Psoas muscle (tissue), 8 donors: ENCODE data around the gene CDK5. TPM values are rescaled to one million over a fixed set of nuclear protein-coding genes. Genes with fewer than 3 reads are reported as not detected.

Experiments used
- ATAC-seq, 4 donors: fragments of 200-7000 bp; cut with Tn5 transposase; one replicate each; pipeline ENCODE4 v1.9.1; 2020; ENCODE audit warnings: moderate library complexity in 3 of 4, mild to moderate bottlenecking in 2 of 4
- DNase-seq, 2 donors: peaks; one replicate each; pipeline ENCODE4 v3.0.0-alpha.2; 2020
- H3K27ac ChIP-seq: fragments of 200-600 bp; one replicate; pipeline ENCODE4 v1.8.0; 2022
- H3K27me3 ChIP-seq, 3 donors: fragments of 200-600 bp in 1 of 3; one replicate each; pipeline versions ENCODE4 v1.6.1 to v1.8.0; 2013 to 2022; ENCODE audit warnings: low read length in 2 of 3, mild to moderate bottlenecking in 2 of 3, moderate library complexity in 1 of 3; ENCODE audit not compliant: insufficient read depth in 3 of 3
- H3K36me3 ChIP-seq, 2 donors: fragments of 200-600 bp in 1 of 2; one replicate each; pipeline versions ENCODE4 v1.6.1 to v1.8.0; 2013 to 2022; ENCODE audit warnings: low read depth in 1 of 2, mild to moderate bottlenecking in 1 of 2, moderate library complexity in 1 of 2; ENCODE audit not compliant: insufficient read depth in 1 of 2
- H3K4me1 ChIP-seq: fragments of 200-600 bp; one replicate; pipeline ENCODE4 v1.8.0; 2022
- H3K4me3 ChIP-seq: fragments of 200-600 bp; one replicate; pipeline ENCODE4 v1.8.0; 2022; ENCODE audit warnings: mild to moderate bottlenecking
- H3K9me3 ChIP-seq: fragments of 200-600 bp; one replicate; pipeline ENCODE4 v1.8.0; 2022
- WGBS, 3 donors: extraction: QIAGEN DNeasy Blood & Tissue Kit; methylation state at CpG; one replicate each; pipeline versions ENCODE4 v1.1.6 to v1.1.7; 2013; 5-methylcytosine and 5-hydroxymethylcytosine counted together
- intact Hi-C, 2 donors: fragments of 100-400 bp; cut with DNase I; formaldehyde crosslinking; loops; one replicate each; pipeline versions ENCODE4 v1.11.0 to v1.14.2; 2022
- polyA plus RNA-seq, 3 donors: library from polyadenylated mRNA; stranded (reverse); fragments of 200-250 nt; gene quantifications; one replicate each; pipeline ENCODE4 v1.2.3, GENCODE V29; 2013
- total RNA-seq, 4 donors: library from RNA; stranded (reverse); fragmentation: NEBNext Ultra II Directional in 2 of 4; extraction: Animal tissue kit (Norgen Biotek cat#: 25700) in 2 of 4; gene quantifications; one replicate each; pipeline versions ENCODE4 v1.2.1 to v1.2.4, GENCODE V29; 2021 to 2023
- TF ChIP-seq, protein P1 (sequence below): fragments of 200-600 bp; IDR thresholded peaks from one replicate; pipeline ENCODE4 v1.8.0; 2022; ENCODE audit warnings: antibody characterized with exemption
- donor health status: healthy with polysubstance abuse.
- donor health status: DM: no; HTN: no; CAD: no; lungs with moderate emphysema.
- donor health status: Bipolar disorder and iron deficiency.
- donor health status: healthy.
- donor health status: DM: yes; HTN: yes; CAD: no.
- donor health status: DM: no; HTN: no; CAD: no.
- donor health status: DM: no; HTN: no; CAD: no.
- donor health status: DM: yes; HTN: yes; CAD: no.

CDK5 gene
- total and polyA plus RNA-seq, 7 donors: 3.8 to 15.2 (median 5.8) TPM

DNA sequence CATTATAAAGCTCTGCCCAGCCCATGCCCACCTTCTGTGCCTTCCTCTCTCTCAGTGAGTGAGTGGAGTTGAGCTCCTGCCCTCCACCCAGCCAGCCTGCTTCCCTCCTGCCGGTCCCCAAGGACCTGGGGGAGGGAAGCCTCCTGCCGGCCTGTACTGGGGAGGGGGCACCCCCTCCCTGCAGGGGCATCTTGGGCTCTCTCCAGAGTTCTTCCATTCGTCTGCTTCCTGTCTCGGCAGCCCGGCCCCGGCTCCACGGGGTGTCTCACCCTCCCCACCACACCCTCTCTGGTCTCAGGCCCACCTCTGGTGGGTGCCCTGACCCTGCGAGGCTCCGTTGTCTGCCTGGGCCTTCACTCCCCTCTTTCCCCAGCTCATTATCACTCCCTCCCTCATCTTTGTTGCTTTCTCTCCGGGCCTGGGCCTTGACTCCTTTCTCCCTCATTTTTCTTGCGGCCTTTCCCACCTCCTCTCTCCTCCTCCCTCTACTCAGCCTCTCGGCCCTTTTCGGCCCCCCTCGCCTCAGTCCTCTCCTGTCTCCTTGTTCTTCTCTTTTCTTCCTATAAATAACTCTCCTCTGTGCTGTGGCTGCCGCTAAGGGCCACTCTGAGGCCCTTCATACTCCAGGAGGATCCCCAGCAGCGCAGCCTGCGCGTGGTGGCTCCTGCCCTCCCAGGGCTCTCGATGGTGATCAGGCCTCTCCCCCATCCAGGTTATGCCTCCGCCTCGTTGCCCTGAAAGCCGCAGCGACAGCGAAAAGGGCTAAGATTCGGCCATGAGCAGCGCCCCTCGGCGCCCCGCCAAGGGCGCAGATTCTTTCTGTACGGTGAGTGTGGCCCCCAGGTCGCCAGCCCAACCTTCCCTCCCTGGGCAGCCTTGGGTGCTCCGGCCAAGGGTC, 3.8 kb upstream of the CDK5 start:
- H3K27ac ChIP-seq: no peak overlapping the region
- peaks cover 5 to 26% of the 10 kb centered on the region in 2 donors for H3K36me3 ChIP-seq
- no peaks in the 10 kb centered on the region for H3K27me3 ChIP-seq
- WGBS, 3 donors: 69 to 71% (median 70%) methylated on average over 33 of the region's 33 CpGs
- intact Hi-C loops: no loop called here
- ATAC-seq (no peak), DNase-seq (no peak)
- no peaks in the 10 kb centered on the region for H3K9me3 ChIP-seq
- H3K4me1 ChIP-seq: peaks cover 34% of the 10 kb centered on the region
- H3K4me3 ChIP-seq: peak overlapping the region; percentile 85
- TF ChIP-seq, protein P1, sequence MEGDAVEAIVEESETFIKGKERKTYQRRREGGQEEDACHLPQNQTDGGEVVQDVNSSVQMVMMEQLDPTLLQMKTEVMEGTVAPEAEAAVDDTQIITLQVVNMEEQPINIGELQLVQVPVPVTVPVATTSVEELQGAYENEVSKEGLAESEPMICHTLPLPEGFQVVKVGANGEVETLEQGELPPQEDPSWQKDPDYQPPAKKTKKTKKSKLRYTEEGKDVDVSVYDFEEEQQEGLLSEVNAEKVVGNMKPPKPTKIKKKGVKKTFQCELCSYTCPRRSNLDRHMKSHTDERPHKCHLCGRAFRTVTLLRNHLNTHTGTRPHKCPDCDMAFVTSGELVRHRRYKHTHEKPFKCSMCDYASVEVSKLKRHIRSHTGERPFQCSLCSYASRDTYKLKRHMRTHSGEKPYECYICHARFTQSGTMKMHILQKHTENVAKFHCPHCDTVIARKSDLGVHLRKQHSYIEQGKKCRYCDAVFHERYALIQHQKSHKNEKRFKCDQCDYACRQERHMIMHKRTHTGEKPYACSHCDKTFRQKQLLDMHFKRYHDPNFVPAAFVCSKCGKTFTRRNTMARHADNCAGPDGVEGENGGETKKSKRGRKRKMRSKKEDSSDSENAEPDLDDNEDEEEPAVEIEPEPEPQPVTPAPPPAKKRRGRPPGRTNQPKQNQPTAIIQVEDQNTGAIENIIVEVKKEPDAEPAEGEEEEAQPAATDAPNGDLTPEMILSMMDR: no peak

DNA sequence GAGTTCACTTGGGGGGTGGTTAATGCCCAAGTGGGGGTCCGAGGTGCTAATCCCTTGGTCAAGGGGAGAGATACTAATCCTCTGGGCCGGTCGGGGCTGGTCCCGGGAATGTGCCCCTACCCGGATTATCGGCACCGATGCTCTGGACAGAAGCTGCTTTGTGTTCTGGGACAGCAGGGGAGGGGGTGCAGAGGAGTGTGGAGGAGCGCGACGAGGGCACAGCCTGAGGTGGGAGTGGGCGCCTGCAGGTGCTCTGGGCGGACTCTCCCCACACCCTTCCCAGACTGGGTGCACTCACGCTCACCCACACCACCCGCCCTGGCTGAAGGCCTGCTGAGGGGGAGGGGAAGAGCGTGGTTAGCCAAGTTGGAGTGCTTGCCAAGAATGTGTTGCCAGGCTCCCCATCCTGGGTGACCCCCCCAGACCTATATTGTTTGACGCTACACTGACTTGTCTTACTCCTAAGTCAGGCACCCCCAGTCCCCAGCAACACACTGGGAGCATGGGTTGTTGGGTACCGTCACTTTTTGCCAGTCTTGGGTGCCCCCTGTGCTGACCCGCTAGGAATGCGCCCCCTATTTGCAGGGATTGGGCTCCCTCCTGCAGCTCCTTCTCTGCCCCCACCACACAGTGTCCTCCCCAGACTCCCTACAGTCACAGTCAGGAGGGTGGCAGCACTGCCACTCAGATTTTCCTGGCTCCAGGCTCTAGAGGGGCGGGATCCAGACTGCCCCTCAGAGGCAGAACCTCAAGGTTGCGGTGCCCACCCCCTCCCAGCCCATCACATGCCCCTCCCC, 2.9 kb upstream of the CDK5 start:
- TF ChIP-seq, protein P1: no peak
- ATAC-seq (no peak), DNase-seq (no peak)
- Histone ChIP-seq H3K9me3 (no peaks in the 10 kb centered on the region), H3K36me3 (peaks cover 5 to 17% of the 10 kb centered on the region in 2 donors), H3K27me3 (no peaks in the 10 kb centered on the region), H3K4me1 (peaks cover 34% of the 10 kb centered on the region), H3K27ac (peak overlapping the region; percentile 99), H3K4me3 (peak overlapping the region; percentile 85)
- intact Hi-C loops: no loop called here
- WGBS, 3 donors: 17 to 25% (median 18%) methylated on average over 21 of the region's 21 CpGs

DNA sequence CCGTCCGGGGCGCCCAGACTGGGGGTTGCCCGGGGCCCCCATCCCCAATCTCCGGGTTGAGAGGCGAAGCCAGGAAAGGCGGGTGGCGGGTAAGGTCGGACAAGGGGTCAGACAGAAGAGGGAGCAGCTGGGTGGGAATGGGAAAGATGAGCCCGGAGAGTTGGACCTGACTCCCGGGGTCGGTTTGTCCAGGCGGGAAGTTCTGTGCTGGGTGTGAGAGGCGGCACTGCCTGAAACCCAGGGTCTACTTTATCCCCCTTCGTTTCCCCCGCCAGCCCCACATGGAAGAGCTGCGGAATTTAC, 2.4 kb upstream of the CDK5 start:
- TF ChIP-seq, protein P1: no peak
- Histone ChIP-seq H3K36me3 (peaks cover 5 to 12% of the 10 kb centered on the region in 2 donors), H3K9me3 (no peaks in the 10 kb centered on the region), H3K27me3 (no peaks in the 10 kb centered on the region), H3K4me1 (peaks cover 34% of the 10 kb centered on the region), H3K4me3 (peak overlapping the region; percentile 85), H3K27ac (peak overlapping the region; percentile 99)
- DNase-seq: no peak
- ATAC-seq: no peak
- 2 to 4% (median 3%) methylated on average over 15 to 17 of the region's 17 CpGs for WGBS, 3 donors
- intact Hi-C loops: no loop called here

DNA sequence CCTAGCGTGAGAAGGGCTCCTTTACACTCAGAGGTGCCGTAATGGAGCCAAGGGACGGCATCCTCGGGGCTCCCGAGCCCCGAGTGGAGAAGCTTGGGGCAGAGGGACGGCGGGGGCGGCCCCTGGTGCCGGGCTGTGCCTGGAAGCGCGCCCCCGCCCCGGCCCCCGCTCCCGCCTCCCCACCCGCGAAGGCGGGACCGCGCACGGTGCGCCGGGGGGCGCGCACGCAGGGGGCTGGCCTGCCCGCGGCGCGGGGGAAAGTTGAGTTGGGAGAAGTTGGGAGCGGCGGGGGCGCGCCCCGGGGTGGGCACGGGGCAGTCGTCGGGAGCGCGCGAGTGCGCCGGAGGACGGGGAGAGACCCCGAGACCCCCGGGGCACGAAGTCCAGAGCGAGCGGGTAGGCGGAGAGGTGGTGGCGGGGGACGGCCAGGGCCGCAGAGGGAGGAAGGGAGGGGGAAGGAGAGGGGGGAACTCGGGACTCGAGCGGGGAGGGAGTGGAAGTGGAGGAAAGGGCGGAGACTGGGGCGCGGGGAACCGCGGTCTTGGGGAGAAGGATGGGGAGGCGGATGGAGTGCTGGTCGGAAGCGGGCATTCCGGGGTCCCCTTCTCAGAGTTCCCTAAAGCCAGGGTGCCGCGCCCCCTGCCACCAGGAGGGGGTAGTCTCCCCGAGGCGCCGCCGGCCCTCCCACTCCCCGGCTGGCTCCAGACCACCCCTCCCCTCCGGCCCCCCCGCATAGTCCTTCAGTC, 1.8 kb upstream of the CDK5 start, which contains the start of gene SLC4A2:
Gene SLC4A2 (plus strand): TSS at position 223 of the 746 bp plus-strand sequence. CDS start 2,399 bp downstream, outside the sequence.
- TF ChIP-seq, protein P1: peak; percentile 46
- Histone ChIP-seq H3K4me3 (peak within 1 kb of the TSS; percentile 85), H3K27ac (peak within 1 kb of the TSS; percentile 99), H3K36me3 (peaks cover 1 to 7% of the 10 kb centered on the region in 2 donors), H3K27me3 (no peaks in the 10 kb centered on the region), H3K9me3 (no peaks in the 10 kb centered on the region), H3K4me1 (peaks cover 34% of the 10 kb centered on the region)
- DNase-seq: peak; percentile 88 to 90
- WGBS, 3 donors: 1 to 2% (median 2%) methylated on average over 26 to 75 of the region's 75 CpGs
- intact Hi-C loops: loop anchor here in 1 of 2 donors (1.0 kb wide), 1 partner anchor 23 kb away; no protein-coding TSS in a partner anchor
- ATAC-seq: peak; percentile 59 to 75 (median 66)
